Measurements from ENCODE around the gene LRIG3.

GRCh38 chr12:58917699-58918468, 2.4 kb downstream of the LRIG3 start:
- no peak for TF ChIP-seq EP300 (IDR thresholded peaks at IDR 0.05)
- TF ChIP-seq POLR2A (IDR thresholded peaks at IDR 0.05): no peak

Data from sigmoid colon (tissue), 4 donors.